MM.1S (cell line): Measurements from ENCODE around the gene ZNF608.

Experiments
- CTCF ChIP-seq: fragments of 300-600 bp; sonication (generic); IDR thresholded peaks from 2 replicates; pipeline ENCODE4 v1.5.1; 2016; ENCODE audit warnings: antibody characterized with exemption, low read length, mixed read lengths
- EZH2 ChIP-seq: fragments of 300-600 bp; sonication (generic); optimal IDR thresholded peaks from 2 replicates; pipeline ENCODE3; 2017; ENCODE audit warnings: low read depth, mild to moderate bottlenecking, antibody characterized with exemption, low read length, mixed read lengths
- EZH2phosphoT487 ChIP-seq: fragments of 300-600 bp; sonication (generic); IDR thresholded peaks from 2 replicates; pipeline ENCODE4 v1.6.1; 2018; ENCODE audit warnings: antibody characterized with exemption, low read length

- TF ChIP-seq CTCF (no peak), EZH2 (no peak), EZH2phosphoT487 (no peak)
Observed at GRCh38 chr5:124771761-124772160, 25.3 kb upstream of the ZNF608 start.
